GM19438 (cell line): ENCODE data around the gene GRAMD1B.
"Not testable (repeated sequence)": the region's sequence is repeated elsewhere in the genome, so short reads cannot be mapped to it uniquely, and the experiment has no call there.

Experiments
- ATAC-seq: cut with Tn5 transposase; IDR thresholded peaks from one replicate; pipeline ENCODE4 v1.9.1; 2021; ENCODE audit warnings: low read depth; ENCODE audit not compliant: unreplicated experiment

The GRAMD1B gene

DNA sequence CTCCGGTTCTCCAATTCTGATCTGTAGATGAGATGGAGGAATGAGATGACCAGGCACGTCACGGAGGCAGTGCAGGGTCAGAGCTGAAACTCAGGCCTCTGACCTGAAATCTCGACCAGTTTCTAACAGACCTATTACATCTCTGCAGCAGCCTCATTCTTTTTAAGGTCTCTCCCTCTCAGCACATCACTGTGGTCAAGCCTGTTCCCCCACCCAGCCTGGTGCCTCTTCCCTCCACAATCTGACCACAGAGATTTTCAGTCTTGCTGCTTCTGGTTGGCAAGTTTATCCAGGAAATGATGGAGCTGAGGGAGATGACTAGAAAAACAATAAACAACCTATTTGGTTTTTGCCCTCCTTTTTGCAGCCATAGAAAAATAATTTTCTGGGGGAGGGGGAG lies 9.5 kb downstream of the GRAMD1B start:
- ATAC-seq: no peak

DNA sequence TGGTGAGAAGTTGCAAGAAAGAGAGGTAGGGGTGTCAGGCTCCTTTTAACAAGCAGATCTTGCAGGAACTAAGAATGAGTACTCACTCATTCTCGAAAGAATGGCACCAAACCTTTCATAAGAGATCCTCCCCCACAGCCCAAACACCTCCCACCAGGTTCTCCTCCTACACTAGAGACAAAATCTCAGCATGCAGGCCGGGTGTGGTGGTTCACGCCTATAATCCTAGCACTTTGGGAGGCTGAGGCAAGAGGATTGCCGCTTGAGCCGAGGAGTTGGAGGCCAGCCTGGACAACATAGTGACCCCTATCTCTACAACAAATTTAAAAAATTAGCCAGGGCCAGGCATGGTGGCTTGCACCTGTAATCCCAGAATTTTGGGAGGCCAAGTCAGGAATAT lies 11.1 kb downstream of the GRAMD1B start:
- no peak for ATAC-seq

DNA sequence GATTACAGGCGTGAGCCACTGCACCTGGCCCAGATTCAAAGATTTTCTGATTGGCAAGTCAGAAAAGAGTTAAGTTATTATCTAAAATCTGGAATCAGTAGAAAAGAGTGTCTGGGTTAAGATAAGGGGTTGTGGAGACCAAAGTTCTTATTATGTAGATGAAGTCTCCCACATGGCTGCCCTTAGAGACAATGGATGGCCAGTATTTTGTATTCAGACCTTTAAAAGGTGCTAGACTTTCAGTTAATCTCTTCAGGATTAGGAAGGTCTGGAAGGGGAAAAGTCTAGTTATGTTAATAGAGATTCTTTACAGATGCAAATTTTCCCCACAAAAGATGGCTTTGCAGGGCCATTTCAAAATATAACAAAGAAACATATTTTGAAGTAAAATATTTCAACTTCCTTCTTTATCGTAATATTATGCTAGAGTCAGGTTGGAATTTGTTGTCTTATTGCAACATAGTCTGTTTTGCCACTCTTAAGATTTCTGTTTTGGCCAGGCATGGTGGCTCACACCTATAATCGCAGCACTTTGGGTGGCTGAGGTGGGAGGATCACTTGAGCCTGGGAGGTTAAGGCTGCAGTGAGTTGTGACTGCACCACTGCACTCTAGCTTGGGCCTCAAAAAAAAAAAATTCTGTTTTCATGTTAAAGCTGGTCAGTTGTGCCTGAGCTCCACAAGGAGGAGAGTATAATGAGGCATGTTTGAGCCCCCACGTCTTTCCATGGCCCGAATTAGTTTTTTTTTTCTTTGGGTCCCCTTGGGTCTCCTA lies 14.0 kb downstream of the GRAMD1B start:
- ATAC-seq: no peak

DNA sequence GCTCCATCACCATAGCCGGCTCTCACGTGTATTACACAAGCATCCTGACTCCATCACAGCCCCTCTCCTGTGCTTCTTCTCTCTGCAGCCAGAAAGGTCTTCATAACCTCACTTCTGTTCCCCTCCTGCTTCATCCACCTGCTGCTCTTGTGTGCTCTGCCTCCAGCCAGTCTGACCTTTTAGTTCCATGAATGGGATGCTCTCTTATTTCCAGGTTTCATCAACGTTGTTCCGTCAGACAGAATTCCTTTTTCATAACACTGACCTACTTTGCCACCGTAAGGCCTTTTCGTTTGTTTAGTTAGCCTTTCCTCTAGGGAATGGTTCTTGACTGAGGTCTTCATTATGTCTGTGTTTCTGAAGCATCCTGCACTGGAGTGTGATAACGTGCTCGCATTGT lies 18.8 kb downstream of the GRAMD1B start:
- ATAC-seq: no peak

DNA sequence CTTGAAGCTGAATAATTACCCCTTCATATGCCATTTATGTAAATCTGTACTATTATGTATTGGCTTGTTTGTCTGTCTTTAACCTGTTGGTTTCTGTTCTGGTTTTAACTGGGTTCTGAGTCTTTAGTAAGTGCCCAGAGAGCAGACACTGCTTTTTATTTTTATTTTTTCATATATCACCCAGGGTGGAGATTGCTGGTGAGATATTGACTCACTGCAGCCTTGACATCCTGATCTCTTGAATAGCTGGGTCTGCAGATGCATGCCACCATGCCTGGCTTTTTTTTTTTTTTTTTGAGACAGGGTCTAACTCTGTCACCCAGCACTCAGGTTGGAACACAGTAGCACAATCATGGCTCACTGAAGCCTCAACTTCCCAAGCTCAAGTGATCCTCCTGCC lies 19.4 kb downstream of the GRAMD1B start:
- ATAC-seq: no peak

DNA sequence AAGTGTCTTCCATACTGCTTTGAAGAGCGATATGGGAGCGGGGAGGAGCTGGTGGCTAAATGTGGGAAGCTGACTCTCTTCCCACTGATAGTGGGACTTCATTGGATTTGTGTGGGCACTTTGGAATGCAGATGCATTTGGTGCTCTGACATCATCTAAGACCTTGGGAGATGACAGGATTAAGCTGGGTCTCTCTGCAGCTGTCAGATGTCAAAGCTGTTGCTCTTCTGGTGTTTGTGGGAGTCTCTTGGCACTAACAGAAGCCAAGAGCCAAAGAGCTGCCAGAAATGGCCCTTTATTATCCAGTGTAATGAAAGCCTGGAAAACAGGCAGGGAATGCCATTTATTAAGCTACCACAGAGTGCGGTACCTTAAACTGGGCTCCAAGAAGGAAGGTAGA lies 20.6 kb downstream of the GRAMD1B start:
- no peak for ATAC-seq

DNA sequence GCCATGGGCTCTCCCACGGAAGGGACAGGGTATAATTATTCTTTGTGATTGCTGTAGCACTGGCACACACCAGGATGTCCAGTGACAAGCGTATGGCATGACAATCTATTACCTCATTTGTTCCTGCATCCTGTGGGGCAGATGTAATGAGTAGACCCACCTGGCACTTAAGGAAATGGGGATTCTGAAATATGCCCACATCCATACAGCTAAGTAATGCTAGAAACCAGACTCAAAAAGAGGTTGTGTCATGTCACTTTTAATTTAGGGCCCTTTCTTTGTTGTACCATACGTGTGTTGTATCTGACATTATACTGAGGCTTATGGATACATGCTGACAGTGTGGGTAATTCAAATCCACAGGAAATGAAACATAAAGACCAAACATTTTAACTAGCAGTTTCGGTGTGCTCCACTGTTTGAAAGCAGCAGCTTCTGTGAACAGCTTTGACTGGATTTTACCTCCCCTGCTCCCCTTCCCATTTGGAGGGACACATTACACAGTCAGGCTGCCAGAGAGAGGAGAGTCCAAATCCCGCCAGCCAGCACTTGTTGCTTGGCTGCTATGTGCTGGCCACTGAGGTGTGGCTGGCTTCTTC lies 21.2 kb downstream of the GRAMD1B start:
- no peak for ATAC-seq

DNA sequence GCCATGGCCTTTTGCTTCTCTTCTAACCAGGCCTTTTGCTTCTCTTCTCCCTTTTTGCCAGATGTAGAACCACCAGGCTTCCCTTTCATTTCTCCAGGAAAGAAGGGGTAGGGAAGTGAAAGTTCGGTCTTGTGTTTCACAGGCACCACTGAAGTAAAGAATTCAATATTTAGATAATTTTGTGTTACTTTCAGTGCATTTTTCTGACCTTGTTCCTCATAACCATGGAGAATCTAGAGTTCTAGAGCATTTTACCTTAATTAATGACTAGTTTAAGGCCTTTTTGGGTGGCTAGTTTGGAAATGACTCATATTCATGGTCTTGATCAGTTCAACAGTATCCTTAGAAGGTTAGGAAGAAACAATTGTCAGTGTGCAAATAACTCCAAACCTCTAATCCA lies 22.7 kb downstream of the GRAMD1B start:
- no peak for ATAC-seq

DNA sequence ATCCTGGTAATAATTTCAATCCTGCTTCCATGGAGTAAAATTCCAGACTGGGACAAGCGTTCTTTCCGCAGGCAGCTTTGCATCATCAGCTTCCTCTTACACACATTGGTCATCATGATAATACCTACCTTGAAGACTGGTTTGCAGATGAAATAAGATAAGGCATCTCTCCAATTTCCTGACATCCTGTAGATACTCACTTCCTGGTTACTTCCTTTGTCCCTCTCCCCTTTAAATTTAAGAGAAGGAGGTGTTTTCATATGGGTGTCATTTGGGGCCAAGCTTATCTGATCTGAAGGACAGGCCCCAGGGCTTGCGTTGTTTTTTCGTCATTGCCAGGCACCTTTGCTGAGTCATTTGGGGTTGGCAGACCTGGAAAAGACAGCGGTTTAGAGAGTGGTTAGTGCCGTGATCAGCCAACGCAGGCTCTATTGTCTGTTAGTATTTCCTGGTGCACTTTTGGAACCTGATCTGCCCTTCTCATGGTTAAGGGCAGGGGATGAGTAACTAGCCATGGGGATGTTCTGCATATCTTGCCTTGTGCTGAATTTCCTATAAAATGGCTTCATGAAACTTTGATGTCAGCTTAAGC lies 24.1 kb downstream of the GRAMD1B start:
- ATAC-seq: no peak

DNA sequence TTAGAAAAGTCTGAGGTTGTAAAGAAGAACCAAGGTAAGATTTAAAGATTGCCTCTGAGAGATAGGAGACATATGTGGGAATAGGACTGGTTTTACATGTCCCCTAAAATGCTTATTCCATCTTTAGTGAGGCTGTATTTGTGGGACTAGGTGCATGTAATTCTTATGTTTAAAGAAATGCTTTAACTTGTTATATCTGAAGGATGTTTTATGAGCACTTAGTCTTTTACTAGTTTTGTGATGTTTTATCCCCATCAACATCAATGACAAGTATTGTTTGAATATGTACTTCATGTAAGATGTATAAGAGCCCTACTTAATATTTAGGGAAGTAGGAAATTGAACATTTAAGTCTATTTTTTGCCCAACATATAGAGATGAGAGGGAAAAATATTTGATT lies 24.7 kb downstream of the GRAMD1B start:
- ATAC-seq: no peak

DNA sequence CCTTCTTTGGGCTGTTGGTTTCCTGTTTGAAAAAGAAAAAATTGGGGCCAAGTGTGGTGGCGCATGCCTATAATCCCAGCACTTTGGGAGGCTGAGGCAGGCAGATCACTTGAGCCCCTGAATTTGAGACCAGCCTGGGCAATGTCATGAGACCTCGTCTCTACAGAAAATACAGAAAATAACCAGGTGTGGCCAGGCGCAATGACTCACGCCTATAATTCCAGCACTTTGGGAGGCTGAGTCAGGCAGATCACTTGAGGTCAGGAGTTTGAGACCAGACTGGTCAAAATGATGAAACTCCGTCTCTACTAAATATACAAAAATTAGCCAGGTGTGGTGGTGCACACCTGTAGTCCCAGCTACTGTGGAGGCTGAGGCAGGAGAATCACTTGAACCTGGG lies 26.4 kb downstream of the GRAMD1B start:
- ATAC-seq: not testable (repeated sequence)

DNA sequence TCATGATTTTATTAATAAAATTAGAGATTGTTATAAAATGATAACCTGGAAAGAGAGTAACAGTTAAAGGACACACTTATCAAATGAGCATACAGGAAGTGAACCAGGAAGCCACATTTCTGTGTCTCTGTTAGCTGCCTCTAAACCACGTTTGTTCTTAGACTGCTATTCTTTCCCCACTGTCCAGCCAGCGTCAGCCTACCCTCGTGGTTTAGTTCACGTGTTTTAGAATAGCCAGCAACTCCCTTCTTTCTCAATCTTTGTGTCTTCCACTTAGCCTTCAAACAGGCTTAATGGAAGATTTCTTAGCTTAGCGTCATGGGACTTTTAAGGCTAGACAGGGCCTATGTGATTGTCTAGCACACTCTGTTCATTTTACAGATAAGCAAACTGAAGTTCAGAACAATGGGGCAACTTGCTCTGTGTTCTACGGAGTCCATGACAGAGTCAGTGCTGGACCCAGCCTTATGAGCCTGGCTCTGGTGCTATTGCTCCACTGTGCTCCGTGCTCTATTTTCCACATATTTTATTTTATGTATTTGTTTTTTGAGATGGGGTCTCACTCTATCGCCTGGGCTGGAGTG lies 27.2 kb downstream of the GRAMD1B start:
- no peak for ATAC-seq

DNA sequence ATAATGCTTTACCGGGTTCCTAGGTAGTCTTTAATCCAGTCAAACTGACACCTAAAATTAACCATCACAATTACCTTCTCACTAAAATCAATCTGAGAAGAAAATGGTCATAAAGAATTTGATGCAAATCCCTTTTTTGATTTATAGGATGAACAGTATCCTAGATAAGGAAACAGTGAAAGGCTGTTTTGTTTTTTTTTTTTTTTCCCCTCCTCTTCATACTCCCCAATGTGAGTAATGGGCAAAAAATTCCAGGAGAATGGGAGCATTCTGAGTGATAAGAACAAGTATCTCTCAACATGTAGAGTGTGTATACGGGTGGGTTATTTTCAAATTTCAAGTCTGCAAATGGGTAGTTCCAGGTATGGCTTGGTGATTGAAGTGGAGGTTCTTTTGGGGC lies 28.4 kb downstream of the GRAMD1B start:
- no peak for ATAC-seq

DNA sequence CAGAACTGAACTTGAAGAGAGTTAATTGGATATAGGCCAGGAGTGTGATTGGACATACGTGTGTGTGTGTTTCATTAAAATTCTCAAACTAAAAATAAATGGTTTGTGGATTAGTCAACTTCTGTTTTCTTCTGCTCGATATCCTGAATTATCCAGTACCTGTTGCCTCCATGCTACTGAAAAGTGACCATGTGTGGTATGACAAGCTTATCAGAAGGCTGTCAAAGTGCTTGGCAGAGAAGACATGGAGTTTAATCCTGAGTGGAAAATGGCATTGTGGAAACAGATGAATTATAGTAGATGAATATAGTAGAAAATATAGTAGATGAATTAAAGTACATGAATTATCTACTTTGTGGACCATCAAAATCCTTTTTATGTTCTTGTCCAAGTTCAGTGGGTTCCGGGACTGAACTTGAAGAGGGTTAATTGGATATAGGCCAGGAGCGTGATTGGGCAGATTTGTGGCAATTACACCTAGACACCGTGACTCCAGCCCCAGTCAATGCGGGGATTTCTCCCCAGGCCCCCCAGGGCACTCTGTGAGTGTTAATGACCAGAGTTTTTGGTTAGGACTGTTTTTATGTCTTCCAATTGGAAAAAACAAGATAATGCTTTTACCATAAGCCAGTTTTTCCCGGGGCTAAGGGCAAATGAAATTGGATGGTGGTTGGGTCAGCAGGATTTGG lies 30.1 kb downstream of the GRAMD1B start:
- no peak for ATAC-seq

DNA sequence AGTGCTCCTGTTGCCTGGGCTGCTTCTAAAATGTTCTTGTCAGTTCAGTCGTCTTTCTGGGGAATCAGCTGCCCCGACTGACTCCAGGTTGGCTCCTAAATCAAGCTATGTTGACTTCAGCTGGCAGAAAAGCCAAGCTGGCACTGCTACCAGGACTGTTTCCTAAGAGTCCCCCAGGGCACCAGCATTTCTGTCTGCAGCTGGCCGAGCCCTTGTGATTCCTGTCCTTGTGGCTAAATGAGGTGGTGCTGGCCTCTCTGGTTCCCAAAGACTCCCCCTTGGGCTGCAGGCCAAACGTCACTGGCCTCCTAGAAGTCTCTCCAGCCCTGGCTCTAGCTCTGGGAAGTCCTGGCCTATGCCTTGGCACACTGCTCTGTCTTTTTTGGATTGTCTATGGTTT lies 31.1 kb downstream of the GRAMD1B start:
- ATAC-seq: no peak

DNA sequence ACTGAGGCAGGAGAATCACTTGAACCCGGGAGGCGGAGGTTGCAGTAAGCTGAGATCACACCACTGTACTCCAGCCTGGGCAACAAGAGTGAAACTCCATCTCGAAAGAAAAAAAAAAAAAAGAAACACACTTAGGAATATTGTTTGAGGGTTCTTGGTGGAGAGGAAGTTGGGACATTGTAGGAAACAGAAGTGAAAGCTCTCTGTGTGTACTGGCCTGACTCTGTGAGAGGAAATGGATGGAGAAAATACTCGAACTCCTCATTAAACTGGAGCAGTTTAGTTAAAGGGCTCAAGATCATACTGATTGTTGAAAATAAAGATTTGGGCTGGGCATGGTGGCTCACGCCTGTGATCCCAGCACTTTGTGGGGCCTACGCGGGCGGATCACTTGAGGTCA lies 35.6 kb downstream of the GRAMD1B start:
- ATAC-seq: not testable (repeated sequence)

DNA sequence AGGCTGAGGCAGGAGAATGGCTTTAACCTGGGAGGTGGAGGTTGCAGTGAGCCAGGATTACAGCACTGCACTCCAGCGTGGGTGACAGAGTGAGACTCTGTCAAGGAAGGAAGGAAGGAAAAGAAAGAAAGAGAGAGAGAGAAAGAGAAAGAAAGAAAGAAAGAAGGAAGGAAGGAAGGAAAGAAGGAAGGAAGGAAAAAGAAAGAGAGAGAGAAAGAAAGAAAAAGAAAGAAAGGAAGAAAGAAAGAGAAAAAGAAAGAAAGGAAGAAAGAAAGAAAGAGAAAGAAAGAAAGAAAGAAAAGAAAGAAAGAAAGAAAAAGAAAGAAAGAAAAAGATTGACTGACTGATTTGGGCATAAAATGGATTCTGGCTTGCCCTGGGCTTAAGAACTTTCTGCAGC lies 36.1 kb downstream of the GRAMD1B start:
- not testable (repeated sequence) for ATAC-seq

DNA sequence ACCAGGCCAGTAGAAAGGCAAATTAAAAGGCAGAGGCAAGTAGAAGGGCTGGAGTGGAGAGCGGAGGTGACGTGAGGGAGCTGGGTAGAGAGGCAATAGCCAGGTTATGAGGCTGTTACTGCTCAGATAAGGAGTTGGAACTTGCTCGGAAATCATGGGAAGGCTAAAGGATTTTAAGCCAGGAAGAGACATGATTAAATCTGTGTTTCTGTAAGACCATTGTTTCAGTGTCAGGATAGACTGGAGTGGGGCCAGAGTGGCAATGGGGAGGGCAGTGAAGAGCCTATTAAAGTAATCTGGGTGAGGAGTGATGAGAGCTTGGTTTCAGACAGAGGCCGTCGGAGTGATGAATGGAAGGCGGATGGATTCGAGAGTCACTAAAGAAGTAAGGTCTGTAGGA lies 39.0 kb downstream of the GRAMD1B start:
- ATAC-seq: no peak

DNA sequence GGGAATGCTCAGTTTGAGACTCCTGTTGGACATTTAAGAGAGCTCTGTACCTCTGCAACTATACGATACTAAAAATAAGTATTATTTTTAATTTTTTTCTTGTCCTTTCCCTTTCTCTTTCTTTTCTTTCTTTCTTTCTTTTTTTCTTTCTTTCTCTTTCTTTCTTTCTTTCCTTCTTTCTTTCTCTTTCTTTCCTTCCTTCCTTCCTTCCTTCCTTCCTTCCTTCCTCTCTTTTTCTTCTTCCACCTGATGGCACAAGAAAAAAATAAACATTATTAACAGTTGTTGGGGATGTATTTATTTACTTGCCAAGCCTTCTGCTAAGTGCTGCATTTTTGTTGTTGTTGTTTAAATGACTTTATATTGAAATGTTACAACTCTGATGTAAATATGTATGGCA lies 39.5 kb downstream of the GRAMD1B start:
- no peak for ATAC-seq

DNA sequence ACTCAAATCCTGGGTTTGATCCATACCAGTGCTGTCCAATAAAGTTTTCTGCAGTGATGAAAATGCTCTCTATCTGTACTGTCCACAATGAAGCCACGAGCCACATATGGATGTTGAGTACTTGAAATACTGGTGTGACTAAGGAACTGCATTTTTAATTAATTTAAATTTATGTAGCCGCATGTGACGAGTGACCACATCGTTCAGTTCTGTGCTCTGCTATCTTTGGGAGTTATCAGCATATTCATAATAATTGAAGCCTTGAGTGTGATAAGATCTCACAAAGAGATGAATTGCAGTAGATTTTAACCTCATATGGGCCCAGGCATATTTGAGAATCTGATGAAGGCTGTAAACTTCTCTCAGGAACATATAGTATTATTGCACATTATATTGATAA lies 40.8 kb downstream of the GRAMD1B start:
- ATAC-seq: no peak

DNA sequence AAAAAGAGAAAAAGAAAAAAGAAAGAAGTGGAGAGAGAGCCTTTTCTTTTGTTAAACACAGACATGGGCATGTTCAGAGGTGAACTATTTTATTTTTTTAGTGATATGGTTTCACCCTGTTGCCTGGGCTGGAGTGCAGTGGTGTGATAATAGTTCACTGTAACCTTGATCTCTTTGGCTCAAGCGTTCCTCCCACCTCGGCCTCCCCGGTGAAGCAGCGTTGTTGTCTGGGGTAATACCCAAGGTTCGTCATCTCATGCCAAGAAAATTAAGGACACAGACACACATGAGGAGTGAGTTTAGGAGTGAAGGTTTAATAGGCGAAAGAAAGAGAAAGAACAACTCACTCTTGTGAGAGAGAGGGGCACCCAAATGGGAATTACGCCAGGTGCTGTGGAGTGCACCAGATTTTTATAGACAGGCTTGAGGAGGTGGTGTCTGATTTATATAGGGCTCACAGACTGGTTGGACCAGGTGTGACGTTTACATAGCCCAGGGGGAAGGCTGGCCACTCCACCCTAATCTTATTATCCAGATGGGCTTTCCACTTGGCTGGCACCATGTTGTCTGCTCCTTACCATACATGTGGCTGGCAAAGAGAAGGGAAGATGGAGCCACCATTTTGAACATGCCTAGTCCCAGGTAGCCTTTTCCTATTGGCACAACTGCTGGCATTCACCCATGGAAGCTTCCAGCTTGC lies 42.3 kb downstream of the GRAMD1B start:
- no peak for ATAC-seq
